A673 (cell line): ENCODE results near the gene MLC1.

Experiments
- EZH2 ChIP-seq: fragments of 200-600 bp; sonication (generic); IDR thresholded peaks from 2 replicates; pipeline ENCODE4 v1.6.1; 2017; ENCODE audit warnings: borderline replicate concordance, low read depth, mild to moderate bottlenecking, mixed read lengths, antibody characterized with exemption, low read length; ENCODE audit not compliant: poor library complexity, severe bottlenecking
- TF ChIP-seq, protein P1 (sequence below): fragments of 300-800, 200-600 bp; sonication (generic); conservative IDR thresholded peaks from 2 replicates; pipeline ENCODE4 v1.5.1; 2017; ENCODE audit warnings: low read depth, mild to moderate bottlenecking, antibody characterized with exemption, low read length, moderate library complexity, mixed read lengths

GRCh38 chr22:50060441-50061140 is 24.6 kb downstream of the MLC1 start:
- TF ChIP-seq, protein P1, sequence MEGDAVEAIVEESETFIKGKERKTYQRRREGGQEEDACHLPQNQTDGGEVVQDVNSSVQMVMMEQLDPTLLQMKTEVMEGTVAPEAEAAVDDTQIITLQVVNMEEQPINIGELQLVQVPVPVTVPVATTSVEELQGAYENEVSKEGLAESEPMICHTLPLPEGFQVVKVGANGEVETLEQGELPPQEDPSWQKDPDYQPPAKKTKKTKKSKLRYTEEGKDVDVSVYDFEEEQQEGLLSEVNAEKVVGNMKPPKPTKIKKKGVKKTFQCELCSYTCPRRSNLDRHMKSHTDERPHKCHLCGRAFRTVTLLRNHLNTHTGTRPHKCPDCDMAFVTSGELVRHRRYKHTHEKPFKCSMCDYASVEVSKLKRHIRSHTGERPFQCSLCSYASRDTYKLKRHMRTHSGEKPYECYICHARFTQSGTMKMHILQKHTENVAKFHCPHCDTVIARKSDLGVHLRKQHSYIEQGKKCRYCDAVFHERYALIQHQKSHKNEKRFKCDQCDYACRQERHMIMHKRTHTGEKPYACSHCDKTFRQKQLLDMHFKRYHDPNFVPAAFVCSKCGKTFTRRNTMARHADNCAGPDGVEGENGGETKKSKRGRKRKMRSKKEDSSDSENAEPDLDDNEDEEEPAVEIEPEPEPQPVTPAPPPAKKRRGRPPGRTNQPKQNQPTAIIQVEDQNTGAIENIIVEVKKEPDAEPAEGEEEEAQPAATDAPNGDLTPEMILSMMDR: no peak
- TF ChIP-seq EZH2: no peak
